Uterus (tissue), 2 donors: ENCODE measurements around the gene FAM78A.
"Not testable (repeated sequence)": the region's sequence is repeated elsewhere in the genome, so short reads cannot be mapped to it uniquely, and the experiment has no call there.

Source experiments
- CTCF ChIP-seq, 4 experiments: fragments of 200-600 bp in 2 of 4; fragments of 450-650 bp in 2 of 4; sonication (generic) in 2 of 4; IDR thresholded peaks; one replicate each; pipeline ENCODE4 v1.5.1; 2016 to 2019; ENCODE audit warnings: antibody characterized with exemption in 4 of 4, mild to moderate bottlenecking in 2 of 4, moderate library complexity in 1 of 4
- POLR2A ChIP-seq, 2 donors: fragments of 450-650 bp; IDR thresholded peaks; one replicate each; pipeline ENCODE4 v1.6.1; 2016; ENCODE audit warnings: antibody characterized with exemption in 2 of 2, mild to moderate bottlenecking in 1 of 2, moderate library complexity in 1 of 2

GRCh38 chr9:131263033-131263343, 13.3 kb downstream of the FAM78A start:
- not testable (repeated sequence) for TF ChIP-seq POLR2A, CTCF (IDR thresholded peaks at IDR 0.05)
